Lower leg skin (tissue), 3 donors: ENCODE data around the gene FOXP1.

Experiments used
- POLR2A ChIP-seq, 2 donors: fragments of 450-650 bp; IDR thresholded peaks; one replicate each; pipeline ENCODE4 v1.6.1; 2016 to 2017; ENCODE audit warnings: antibody characterized with exemption in 2 of 2, mild to moderate bottlenecking in 1 of 2, moderate library complexity in 1 of 2
- TF ChIP-seq, protein P1 (sequence below), 3 donors: fragments of 450-650 bp; IDR thresholded peaks; one replicate each; pipeline ENCODE4 v1.5.1; 2016; ENCODE audit warnings: antibody characterized with exemption in 3 of 3, mild to moderate bottlenecking in 3 of 3, moderate library complexity in 2 of 3

DNA sequence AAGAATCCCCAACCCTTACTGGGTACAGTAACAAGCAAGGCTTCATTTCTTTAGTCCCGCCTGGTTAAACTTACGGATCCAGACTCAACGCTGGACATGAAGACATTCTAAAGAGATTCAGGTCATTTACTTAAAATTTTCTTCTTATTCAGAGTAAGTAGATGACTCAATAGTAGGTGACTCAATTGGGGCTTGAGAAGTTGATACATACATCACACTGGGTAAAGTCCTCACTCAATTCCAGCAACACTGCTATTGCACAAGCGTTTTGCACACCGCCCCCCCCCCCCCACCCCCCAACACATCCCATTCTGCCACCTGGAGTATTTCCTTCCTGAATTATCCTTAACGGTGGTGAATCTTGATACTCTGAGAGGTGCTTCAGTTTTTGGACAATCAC lies 610.0 kb downstream of the FOXP1 start:
- TF ChIP-seq, protein P1, sequence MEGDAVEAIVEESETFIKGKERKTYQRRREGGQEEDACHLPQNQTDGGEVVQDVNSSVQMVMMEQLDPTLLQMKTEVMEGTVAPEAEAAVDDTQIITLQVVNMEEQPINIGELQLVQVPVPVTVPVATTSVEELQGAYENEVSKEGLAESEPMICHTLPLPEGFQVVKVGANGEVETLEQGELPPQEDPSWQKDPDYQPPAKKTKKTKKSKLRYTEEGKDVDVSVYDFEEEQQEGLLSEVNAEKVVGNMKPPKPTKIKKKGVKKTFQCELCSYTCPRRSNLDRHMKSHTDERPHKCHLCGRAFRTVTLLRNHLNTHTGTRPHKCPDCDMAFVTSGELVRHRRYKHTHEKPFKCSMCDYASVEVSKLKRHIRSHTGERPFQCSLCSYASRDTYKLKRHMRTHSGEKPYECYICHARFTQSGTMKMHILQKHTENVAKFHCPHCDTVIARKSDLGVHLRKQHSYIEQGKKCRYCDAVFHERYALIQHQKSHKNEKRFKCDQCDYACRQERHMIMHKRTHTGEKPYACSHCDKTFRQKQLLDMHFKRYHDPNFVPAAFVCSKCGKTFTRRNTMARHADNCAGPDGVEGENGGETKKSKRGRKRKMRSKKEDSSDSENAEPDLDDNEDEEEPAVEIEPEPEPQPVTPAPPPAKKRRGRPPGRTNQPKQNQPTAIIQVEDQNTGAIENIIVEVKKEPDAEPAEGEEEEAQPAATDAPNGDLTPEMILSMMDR (IDR thresholded peaks at IDR 0.05): no peak
- TF ChIP-seq POLR2A (IDR thresholded peaks at IDR 0.05): no peak
